GM21390 (cell line): Measurements from ENCODE around the gene TRAM2.

ENCODE experiments used
- ATAC-seq: cut with Tn5 transposase; IDR thresholded peaks from one replicate; pipeline ENCODE4 v1.9.1; 2021; ENCODE audit not compliant: unreplicated experiment

The TRAM2 gene

DNA sequence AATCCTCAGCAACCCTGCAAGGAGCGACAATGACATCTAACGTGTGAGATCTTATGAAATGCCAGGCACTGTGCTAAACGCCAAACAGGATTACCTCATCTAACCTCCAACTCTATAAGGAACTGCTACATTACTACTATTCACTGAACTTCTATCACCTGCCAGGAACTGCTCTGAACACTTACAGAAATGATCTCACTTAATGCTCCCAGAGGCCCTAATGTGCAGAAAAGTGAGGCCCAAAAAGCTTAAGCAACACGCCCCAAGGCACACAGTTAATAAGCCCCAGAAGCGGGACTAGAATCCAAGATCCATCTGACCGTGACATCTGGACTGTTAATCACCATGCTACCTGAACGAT lies 28.5 kb downstream of the TRAM2 start:
- no peak for ATAC-seq

DNA sequence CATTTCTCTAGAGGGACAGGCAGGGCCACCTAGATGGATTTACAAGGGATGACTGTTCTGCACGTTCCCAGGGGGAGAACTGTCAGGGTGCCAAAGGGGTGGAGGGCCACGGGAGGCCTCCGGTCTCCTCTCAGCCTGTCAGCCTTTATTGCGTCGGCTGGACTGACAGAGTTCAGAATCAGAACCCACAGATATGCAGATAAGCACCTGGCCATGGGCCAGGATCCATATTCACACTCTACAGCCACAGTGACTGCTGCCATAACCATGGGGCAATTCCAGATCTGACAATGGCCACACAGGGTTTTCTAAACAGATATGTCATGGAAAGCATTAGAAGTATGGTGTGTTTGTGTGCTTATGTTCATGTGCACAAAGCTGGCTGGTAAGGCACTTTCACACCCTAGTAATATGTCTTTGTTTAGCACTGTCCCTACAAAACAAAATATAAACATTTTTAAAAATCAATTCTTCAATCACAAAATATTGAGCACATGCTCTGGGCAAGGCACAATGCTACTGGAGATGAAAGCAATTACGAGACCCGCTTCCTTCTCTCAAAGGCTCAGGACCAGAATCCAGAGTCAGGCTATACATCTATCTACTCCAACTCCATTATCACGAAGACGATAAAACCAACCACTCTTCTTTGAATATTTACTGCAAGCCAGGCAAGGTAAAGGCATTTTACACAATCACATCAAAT lies 29.1 kb downstream of the TRAM2 start:
- ATAC-seq: no peak

DNA sequence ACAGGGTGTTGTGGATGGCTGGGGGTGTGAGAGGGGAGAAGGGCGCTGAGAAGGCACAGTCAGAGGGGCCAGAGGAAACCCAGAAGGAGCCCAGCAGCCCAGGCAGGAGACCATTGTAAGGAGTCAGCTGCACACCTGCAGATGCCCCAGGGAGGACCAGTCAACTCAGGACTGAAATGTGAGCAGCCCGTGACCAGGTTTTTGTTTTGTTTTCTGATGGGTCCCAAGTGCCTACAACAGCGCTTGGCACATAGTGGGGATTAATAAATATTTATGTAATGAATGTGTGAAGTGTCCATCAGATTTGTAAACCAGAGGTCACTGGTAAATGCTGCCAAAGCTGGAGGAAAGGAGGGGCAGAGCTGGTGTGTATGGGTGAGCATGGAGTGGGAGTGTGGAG lies 30.2 kb downstream of the TRAM2 start:
- ATAC-seq: peak; percentile 81

DNA sequence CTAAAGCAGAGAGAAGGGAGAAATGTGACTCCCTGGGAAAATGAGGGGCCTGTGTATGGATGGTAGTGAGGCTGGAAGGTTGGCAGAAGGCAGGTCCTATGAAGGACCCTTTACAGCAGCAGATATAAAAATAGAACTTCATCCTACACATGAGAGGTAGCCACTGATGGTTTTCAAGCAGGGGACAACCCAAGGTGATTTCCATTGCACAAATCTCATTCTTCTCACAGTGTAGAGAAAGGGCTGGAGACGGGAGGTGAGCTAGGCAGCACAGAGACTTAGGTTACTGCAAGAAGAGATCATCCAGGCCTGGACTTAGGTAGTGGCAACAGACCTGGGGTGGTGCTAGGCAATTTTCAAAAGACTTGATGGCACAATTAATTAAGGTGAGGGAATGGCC lies 30.7 kb downstream of the TRAM2 start:
- ATAC-seq: peak; percentile 46

DNA sequence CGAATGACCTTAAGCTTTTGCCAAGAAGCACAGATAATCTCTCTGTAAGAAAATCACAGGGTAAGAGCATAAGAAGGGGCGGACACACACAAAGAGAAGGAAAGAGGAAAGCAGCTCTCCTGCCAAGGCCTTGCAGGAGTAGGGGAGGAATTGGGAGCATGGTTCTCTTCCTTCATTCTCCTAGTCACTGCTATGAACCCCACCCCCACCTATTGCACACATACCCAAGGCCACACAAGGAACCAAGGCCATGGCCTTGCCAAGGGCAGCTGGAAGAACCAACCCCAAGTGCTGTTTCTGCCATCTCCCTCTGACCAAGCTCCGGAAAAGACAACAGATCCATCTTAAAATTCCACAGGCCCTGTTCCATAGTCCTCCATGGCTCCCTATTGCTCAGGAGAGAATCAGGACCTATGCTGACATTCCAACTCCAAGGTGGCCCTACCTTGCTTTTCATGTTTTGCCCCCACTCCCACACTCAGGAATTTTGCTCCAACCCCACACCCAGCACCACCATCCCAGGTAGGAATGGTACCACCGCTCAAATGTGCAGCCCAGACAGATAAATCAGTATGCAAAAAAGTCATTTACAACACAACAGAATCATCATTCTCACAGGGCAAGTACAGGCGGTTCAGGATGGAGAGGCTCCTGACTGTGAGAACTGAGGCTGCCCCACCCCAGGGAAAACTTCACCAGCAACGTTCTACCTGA lies 31.3 kb downstream of the TRAM2 start:
- no peak for ATAC-seq

DNA sequence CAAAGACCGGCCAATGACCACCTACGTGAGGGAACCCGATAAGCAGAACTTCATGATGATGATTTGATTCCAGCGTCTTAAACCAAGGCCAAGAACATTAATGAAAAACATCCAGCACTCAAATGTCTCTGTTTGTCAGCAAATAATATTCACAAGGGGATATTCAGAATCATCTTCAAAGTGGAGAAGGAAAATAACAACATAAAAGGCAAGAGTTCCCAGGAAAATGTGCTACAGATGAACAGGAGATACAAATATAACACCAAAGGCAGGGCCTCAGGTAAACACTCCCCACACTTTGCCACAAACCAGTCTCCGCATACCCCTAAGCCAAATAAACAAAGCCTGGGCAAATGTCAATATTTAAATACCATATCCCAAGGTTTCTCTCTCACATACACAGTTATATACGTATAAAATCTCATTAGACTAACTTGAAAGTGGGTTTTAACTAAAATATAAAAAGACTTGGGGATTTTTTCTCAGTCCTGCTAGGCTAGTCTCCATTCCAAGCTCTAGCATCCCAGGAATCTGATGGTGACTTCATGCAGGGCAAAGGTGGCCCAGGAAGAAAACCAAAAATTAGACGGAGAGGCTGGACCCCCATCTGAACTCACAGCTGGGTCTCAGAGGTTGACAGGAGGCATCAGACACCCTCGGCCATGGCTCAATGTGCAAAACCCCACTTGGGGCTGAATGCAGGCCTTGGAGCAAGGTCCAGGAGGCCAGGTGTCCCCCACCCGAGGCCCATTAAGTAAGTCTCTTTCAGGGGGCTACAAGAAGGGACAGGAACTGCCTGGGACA lies 32.1 kb downstream of the TRAM2 start:
- no peak for ATAC-seq

DNA sequence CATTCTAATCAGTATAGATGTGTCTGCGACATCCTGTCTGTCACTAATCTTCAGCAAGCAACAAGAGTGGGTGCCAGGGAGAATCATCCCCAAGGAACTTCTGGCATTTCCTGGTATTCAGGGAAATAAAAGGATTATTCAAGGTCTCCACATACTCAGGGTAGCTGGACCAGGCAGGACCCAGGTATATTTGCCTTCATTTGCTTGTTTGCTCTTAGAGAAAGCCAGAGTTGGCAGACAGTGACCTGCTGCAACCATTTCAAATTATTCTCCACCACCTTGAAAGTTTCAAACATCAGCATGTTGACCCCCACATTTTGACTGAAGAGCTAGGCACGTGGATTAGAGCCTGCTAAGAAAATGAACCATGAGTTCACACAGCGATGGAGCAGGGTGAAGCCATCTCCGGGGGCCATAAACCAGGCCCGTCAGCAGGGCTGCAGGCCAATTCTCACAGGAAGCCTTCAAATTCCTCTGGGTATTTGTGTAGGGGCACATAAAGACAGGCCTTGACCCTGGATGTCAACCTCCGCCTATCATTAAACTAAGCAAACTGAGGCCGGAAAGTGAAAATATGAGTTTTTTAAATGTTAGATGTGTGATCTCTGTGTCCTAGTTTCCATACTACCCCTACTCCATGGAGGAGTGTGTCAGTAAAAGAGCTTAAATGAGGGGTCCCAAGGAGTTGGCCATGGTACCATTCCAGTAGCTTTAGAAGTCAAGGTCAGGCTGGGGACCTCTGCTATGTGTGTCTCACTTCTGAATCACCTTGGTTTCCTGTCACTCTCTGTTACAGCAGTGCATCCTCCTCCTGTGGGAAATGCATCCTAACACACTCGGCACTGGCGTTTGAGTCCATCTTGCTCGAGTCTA lies 32.9 kb downstream of the TRAM2 start:
- ATAC-seq: no peak

DNA sequence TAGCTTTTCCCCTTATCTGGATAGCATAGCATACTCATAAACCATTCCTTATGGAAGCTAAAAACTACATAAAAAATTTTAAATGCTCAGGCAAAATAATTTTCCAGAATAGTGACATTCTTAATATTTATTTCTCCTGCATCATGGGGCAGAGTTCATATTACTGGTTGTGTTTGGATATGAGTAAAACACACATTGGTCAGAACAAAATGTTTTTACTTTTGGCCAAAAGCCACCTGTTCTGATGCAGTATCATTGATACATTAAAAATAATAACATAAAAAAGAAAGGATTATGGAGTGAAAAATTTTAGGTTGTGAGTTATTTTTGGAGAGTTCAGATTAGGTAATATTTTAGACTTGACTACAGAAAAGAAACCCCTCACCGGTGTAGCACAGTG lies 33.6 kb downstream of the TRAM2 start:
- ATAC-seq: no peak

DNA sequence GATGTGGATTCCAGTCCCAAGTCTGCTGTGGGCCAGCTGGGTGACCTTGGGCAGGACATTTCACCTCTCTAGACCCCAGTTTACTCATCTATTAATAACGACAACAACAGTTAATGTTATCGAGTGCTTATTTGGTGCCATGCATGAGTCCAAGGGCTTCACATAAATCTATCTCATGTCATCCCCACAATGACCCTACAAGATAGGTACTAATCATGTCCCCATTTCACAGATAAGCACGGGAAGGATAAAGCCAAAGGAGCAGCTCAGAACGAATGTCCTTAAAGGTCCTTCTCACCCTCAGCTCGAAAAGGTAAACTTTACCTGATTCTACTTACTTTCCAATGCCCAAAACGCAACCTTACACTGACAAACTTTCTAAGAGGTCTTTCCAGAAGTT lies 35.7 kb downstream of the TRAM2 start:
- ATAC-seq: no peak

DNA sequence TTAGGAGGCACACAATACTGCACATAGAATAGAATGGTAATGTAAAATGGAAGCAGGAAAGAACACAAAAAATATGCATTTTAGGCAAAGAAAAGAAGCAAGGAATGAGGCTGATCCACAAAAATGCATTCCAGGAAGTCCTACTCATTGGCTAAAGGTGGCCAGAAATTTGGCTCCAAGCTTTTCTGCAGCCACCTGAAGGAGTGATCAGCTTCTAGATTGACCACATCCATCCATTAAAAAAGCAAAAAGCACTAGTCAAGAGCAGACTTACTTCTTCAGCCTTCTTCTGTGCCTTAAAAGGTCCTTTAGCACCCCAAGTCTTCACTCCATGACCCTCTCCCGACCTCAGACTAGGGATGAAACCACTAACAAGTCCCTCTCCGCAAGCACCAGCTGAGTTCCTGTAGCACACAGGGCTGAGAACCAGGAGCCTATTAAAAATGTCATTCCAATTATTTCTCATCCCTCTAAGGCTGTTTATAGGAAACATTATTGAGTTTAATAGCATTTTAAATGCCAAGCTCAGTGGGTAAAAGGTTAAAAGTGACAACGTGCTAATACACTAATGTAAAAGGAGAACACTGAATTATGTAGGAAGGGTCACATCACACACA lies 36.5 kb downstream of the TRAM2 start:
- ATAC-seq: no peak

DNA sequence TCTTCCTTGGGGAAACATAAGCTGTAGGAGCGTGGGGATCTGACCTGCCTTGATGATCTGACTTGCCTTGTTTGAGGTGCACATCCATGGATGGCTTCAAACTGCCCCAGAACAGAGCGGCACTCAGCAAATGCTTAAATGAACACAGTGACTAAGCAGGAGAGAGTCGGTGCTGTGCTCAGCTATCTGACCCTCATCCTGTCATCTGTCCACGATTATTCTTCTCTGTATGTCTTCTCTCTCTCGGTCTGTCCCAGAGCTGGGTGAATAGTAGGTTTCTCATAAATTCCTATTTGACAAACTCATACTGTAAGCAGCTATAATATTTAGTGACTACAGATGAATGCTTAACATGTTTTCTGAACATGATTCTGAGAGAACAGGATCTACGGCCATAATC lies 37.3 kb downstream of the TRAM2 start:
- ATAC-seq: no peak

DNA sequence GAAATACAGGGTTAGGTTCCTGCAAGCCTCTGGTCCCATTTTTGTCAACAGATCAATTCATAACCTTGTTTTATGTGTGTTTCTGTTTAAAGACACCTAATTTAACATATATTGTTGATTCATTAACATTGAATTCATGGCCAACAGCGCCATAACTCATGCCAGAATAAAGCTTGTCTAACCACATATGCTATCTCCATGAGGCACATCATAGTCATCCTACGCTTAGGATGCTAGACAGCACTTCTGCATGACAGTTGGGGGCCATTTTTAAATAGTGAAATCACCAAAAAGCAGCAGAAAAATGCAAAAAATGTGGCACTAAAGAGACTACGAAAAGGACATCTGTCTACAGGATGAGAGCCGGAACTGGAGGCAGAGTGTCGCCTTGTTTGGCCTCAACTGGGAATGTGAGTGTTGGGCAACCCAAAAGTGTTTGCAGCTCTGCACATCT lies 37.9 kb downstream of the TRAM2 start:
- no peak for ATAC-seq

DNA sequence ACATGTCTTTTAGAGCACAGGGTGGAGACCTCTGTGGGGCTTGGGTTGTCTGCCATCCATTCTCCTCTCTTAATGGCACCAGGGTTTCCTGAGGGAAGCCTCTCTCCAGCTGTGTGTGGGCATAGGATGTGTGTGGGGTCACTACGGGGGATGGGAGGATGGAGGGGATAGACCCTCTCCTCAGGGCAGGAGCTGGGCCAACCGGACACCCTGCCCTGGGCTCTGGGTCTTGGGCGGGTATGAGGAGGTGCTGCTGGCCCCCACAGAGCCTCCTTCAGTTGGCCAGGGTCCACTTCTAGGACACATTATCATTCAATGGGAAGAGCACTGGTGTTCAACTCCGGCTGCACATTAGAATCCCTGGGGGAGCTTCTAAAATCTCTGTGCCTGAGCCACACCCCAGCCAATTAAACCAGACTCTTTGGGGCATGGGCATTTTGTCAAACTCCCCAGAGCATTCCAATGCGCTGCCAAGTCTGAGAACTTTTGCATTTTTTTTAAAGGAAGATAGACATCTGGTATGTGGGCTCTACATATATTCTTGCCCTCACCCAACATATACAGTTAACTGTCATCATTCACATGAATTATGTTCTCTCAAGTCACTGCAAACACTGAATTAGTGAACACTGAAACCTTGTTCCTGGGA lies 38.5 kb downstream of the TRAM2 start:
- ATAC-seq: no peak

DNA sequence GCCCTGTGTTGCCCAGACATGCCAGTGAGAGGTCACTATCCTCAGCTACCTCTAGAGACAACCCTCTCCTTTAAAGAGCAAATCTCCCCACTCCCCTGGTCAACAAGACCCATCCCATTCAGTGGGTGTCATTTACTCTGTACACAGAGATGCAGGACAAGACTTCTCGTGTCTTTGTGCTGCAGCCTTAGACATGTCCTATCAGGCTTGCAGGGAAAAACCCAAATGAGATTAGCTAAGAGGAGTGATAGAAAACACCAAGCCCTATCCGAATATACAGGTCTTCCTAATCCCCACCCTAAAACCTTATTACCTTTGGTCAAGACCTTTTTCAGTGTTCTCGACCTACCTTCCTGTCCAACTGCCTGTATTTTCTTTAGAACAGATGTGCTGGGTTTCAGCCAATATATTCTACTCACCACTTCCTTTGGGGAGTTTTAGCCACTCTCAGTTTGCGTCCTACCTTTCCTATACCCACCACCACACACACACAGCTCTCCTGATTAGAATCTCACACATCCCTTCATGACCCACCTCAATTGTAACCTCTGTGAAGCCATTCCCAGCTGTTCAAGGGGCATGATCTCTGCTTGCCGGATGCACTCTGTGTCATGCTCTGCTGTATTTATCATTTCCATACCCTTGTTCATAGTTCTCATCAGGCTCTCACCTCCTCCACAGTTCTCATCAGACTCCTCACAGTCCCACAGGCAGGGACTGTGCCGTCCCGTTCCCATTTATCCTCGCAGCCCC lies 39.7 kb downstream of the TRAM2 start:
- peak; percentile 56 for ATAC-seq

DNA sequence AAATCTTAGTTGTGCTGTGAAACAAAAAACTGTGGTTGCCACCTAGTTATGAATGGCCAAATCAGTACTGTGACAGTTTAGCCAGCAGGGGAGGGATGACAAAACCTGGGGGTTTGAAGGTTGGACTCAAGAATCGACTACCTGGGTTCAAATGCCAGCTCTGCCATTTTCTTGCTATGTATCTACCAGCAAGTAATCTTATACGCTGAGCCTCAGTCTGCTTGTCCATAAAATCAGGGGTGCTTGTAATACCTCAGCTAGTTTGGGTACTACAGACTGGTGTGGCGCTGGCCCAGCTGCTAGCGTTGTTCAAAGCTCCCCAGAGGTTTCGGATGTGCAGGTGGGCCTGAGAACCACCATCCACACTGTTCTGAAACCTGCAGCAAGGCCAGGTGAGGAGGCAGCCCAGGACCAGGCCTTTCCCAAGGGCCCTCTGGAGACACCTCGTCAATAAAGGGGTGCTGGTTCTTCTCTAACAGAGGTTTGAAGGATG lies 40.4 kb downstream of the TRAM2 start:
- peak; percentile 39 for ATAC-seq

DNA sequence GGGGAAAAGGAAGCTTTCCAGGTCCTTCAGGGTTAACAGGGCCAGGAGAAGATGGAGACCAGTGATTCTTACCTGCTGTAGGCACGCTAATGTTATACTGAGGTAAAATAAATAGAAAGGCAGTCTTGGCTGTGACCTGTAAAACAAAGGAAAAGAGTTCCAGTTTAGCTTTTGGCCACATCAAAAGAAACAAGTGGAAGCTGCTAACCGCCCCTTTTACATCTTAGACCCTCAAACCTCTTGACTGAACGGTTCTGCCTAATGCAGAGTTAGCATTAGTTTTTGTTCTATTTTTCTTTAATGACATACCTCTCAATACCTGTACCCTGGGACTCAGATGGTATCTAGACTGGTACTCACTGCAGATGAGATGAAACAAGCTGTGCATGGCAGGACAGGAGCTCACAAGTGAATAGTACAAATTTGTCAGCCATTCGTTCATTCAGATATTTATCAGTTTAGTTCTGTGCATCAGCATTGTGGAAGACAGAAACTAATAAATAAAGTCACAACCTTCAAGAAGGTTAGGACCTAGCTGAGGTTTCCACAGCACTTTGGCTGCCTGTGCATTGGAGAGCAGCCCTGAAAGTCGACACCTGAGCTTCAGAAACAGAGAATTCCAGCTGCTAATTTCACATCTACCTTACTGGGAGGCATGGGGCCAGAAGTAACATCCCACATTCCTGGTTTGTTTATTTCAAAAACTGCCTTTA lies 41.0 kb downstream of the TRAM2 start:
- ATAC-seq: peak; percentile 14

DNA sequence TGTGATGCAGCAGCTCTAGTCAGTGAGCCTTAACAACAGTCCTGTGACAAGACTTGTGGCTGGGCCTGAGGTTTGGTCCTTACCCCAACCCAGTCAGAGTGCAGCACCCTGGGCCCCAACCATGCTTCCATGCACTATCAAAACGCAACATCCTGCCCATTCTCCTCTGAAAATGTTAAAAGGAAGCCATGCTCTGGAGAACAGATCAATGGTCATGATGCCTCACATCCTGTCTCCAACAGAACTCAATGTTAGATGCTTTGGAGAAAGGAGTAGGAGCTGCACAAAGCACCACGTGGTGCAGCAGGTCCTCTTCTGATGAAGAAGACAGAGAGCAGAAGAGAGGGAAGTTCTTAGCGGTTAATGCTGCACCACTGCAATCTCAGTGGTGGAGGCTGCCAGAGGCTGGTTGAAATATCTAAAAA lies 41.9 kb downstream of the TRAM2 start:
- peak; percentile 29 for ATAC-seq

DNA sequence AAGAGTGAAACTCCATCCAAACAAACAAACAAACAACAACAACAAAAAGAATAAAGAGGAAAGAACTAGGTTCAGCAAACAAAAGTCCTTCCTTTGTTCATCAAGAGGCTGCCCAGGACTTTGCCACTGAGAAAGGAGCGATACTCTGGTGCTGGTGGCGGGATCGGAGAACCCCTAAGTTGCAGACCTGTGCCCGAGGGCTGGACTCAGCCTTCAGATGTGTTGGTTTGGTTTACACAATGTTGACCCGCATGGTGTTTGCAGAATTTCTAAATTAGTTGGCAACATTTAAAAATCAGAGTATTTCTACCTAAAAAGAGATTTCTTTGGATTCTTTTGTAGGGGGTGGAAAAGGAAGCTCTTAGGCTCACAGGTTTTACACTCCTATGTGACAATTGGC lies 42.5 kb downstream of the TRAM2 start:
- ATAC-seq: no peak
